GM19467 (cell line): Measurements from ENCODE around the gene GZMM.
"Not testable (repeated sequence)": the region's sequence is repeated elsewhere in the genome, so short reads cannot be mapped to it uniquely, and the experiment has no call there.

ENCODE experiments used
- ATAC-seq: cut with Tn5 transposase; IDR thresholded peaks from one replicate; pipeline ENCODE4 v1.9.1; 2021; ENCODE audit warnings: mild to moderate bottlenecking, moderate library complexity; ENCODE audit not compliant: unreplicated experiment

GZMM gene

GRCh38 chr19:580274-580835 is 36.5 kb downstream of the GZMM start:
- ATAC-seq, result no peak

- no peak for ATAC-seq
Measured at GRCh38 chr19:581399-582111, 37.7 kb downstream of the GZMM start.

DNA sequence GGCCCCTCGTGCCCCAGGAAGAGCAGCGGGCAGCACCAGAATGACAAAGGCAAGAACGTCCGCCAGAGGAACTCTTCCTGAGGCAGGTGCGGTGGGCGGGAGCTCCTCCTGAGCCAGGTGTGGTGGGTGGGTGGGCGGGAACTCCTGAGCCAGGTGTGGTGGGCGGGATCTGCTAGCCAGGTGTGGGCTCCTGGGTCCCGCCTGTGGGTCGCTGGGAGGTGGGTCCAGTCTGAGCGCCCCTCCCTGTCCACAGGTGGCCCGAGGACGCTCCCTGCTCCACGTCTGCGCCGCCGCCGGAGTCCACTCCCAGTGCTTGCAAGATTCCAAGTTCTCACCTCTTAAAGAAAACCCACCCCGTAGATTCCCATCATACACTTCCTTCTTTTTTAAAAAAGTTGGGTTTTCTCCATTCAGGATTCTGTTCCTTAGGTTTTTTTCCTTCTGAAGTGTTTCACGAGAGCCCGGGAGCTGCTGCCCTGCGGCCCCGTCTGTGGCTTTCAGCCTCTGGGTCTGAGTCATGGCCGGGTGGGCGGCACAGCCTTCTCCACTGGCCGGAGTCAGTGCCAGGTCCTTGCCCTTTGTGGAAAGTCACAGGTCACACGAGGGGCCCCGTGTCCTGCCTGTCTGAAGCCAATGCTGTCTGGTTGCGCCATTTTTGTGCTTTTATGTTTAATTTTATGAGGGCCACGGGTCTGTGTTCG is 38.8 kb downstream of the GZMM start:
- no peak for ATAC-seq

- no peak for ATAC-seq
Measured at GRCh38 chr19:583198-583967, 39.5 kb downstream of the GZMM start.

- no peak for ATAC-seq
Measured at GRCh38 chr19:583968-584239, 40.1 kb downstream of the GZMM start.

DNA sequence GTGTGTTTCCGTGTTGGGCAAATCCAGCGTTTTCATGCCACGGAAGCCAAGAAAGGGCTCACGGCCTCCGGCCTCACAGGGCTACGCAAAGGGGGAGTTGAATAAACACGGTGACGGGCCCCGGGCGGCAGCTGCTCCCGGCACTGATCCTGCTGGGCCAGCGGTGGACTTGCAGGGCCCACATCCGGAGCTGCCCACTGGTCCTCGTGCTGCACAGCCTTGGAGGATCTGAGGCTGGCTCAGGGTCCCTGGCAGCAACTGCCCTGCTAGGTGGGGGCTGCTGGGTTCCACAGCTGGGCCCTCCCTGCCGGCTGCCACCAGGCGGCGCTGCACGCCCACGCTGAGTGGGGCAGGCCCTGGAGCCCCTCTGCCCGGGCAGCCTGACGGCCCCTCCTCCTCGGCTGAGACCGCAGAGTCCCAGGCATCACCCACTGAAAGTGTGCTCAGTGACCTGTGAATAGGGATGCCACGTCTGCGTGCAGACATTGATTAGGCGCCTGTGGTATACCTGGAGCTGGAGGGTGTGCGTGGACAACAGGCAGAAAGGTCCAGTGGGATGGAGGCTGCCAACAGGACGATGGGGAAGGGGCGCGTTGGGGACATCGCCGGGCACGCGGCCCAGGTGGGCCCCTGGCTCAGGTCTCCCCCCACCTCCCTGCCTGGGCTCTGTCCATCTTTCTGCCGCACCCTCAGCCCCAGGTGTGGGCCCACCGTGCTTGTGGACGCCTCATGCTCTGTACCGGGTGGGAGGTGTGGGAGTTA is 40.6 kb downstream of the GZMM start:
- no peak for ATAC-seq

DNA sequence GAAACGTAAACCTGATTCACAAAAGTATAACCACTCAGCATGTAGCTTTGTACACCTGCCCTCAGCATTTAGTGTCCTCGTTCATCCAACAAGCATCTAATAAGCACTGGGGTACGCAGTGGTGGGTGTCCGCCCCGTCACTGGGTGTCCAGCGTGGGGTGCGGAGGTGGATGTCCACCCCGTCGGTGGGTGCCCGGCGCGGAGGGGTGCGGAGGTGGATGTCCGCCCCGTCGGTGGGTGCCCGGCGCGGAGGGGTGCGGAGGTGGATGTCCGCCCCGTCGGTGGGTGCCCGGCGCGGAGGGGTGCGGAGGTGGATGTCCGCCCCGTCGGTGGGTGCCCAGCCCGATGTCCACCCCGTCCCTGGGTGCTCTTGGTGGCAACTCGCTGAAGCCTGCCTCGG is 41.3 kb downstream of the GZMM start:
- not testable (repeated sequence) for ATAC-seq

GRCh38 chr19:585551-586110 is 41.8 kb downstream of the GZMM start:
- no peak for ATAC-seq

DNA sequence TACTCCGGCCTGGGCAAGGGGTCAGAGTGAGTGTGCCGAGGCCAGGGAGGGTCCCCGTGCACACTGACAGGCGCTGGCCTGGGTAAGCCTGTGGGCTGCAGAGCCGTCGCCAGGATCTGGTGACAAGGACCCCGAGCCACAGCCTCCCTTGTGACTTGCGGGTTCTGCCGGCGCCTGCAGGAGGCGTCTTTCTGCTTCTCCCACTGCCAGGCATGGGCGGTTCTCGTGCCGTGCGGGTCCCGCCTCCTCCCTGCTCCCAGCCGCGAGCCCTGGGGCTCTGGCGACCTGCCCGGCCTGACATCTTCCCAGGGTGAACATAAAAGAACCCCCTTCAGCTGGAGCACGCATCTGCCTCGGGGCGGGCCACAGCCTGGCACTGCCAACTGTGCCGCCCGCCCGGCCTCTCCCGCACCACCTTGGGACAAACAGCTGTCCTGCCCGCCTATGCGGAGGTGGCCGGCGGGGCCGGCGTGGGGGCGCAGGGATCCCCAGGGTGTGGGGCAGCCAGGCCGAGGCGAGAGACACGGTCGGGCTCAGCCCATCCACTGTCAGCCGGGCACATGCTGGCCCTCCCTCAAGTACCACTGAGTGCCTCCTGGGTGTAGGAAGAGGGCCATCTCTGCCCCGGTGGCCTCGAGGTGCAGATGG is 44.4 kb downstream of the GZMM start:
- no peak for ATAC-seq

DNA sequence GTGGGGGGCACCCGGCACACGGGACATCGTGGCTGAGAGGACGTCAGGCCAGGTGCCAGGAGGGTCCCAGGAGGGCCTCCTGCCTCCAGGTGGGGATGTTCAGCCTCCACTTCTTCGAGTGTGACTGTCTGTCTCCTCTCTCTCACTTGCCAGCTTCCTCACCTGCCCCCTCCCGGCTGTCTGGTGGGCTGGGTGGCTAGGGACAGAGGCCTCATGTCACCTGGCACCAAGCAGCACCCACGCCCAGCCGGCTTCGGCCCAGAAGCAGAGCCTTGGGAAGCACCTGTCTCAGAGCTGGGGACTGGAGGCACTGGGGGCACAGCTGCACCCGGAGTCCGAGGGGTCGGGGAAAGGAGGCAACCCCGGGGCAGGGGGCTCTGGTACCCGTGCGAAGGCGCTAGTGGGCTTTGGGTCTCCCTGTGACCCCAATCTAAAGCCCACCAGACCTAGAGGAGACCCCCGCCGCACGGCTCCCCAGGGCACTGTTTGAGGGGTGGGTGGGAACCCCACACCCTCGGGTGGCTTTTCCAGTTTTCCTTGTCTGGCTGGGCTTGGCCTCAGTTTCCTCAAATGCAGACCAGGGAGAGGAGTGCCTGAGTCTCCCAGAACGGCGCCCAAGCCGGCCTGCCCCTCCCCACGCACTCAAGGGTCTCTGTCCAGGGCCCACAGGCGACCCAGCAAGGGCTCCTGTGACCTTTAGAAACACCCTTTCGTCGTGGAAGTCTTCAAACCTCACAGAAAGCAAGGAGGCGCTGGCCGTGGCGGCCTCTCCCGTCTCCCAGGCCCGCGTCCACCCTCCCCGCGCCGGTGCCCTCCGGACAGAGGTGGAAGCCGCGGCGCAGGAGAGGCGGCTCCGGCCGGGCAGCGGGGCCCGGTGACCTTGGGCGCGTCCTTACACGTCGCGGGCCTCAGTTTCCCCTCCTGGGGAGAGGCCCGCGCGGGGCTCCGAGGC is 45.2 kb downstream of the GZMM start:
- ATAC-seq, result no peak

GRCh38 chr19:589693-590395 is 46.0 kb downstream of the GZMM start, which contains the start of gene HCN2:
Gene HCN2 (plus strand): TSS chr19:589881. CDS start chr19:589946, 65 bp downstream.
- ATAC-seq, result no peak

DNA sequence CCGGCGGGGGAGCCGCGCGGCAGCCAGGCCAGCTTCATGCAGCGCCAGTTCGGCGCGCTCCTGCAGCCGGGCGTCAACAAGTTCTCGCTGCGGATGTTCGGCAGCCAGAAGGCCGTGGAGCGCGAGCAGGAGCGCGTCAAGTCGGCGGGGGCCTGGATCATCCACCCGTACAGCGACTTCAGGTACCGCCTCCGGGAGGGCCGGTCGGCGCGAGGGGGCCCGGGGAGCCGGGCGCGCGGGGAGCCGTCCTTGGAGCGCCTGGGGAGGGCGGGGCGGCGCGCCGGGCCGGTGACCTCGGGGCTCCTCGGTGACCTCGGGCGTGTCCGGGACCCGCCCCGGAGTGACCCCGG is 46.5 kb downstream of the GZMM start:
- ATAC-seq, result no peak

DNA sequence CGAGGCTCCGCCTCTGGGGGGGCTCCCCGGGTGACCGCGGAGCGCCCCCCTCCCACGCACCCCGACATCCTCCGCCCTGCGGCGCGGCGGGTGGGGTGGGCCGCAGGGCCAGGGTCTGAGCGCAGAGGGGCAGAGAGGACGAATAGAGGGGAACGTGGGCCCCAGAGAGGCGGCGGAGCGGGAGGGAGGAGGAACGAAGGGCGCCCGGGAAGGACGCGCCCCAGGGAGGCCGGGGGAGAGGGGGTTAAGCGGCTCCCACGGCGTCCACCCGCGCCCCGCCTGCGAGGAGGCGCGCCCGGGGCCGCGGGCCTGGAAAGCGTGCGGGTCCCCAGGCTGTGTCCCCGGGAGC is 46.9 kb downstream of the GZMM start:
- no peak for ATAC-seq

DNA sequence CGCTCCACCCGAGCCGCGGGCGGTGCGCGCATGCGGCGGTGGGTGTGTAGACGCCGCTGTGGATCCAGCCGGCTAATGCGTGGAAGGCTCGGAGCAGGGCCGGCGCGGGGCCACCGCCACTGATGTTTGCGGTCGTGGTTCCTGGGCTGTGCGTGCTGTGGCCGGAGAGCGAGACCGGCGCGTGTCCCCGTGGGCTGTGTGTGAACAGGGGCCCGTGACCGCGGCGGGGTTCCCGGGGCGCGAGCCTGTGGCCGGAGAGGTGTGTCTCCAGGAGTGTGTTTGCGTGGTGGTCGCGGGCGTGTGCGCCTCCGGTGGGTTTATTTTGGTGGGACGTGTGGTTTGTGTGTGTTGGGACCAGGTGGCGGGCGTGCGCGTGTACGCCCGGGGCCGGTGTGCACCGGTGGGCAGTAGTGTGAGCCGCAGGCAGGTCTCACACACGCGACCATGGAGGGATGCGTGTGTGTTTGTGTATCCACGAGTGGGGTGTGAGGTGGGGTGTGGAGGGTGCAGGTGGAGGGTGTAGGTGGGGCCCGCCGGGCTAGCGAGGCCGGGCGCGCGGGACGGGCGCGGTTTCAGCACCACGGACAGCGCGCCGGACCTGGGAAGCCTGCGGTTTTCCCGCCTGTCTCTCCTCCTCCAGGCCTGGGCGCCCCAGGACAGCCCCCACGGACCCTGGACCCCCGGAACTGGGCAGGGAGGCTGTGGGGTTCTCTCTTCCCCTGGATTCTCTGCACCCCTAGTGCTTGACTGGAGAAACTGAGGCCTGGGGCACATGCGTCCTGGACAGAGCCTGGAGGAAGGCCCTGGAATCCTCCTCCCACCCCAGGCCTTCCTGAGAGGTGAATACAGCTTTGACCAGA is 47.5 kb downstream of the GZMM start:
- ATAC-seq, result no peak

DNA sequence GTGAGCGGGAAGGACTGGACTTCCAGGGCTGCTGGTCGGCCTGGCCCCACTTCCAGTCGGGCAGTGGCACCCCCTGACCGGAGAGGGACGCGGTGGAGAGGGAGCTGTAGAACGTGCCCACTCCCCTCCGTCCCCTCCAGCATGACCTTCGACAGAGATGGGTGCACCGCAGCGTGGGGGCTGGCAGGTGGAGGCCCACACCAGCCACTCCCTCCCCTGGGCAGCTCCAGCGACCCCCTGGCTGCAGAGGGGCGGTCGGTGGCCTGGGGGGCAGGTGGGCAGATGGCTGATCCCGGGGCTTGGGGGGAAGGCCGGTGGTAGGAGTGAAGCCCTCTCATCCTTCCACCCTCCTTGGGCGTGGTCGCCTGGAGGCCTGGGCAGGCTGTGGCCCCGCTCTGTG is 48.2 kb downstream of the GZMM start:
- no peak for ATAC-seq

GRCh38 chr19:593055-593454 is 49.2 kb downstream of the GZMM start:
- ATAC-seq, result no peak

GRCh38 chr19:593505-593904 is 49.7 kb downstream of the GZMM start:
- ATAC-seq, result no peak
